PFSK-1 (cell line): ENCODE data around the gene CCDC106.
A peak's percentile ranks its signal among the peaks of the same experiment; 100 is the strongest.

Source experiments
- FOXP2 ChIP-seq: optimal IDR thresholded peaks from 2 replicates; pipeline ENCODE3; 2011; ENCODE audit warnings: borderline replicate concordance, control low read depth, inconsistent platforms; ENCODE audit not compliant: insufficient read depth; ENCODE audit errors: extremely low read length, extremely low read depth
- POLR2AphosphoS5 ChIP-seq: IDR thresholded peaks from 2 replicates; pipeline ENCODE4 v1.6.1; 2012; ENCODE audit warnings: low read depth, mild to moderate bottlenecking, control low read depth, low read length, moderate library complexity
- SIN3A ChIP-seq: IDR thresholded peaks from 2 replicates; pipeline ENCODE4 v1.6.1; 2012; ENCODE audit warnings: mild to moderate bottlenecking, low read length, moderate library complexity, borderline replicate concordance; ENCODE audit not compliant: insufficient read depth
- TAF1 ChIP-seq: IDR thresholded peaks from 2 replicates; pipeline ENCODE4 v1.6.1; 2012; ENCODE audit warnings: low read length, control low read depth, borderline replicate concordance; ENCODE audit not compliant: insufficient read depth
- TF ChIP-seq, protein P1 (sequence below), 2 experiments: IDR thresholded peaks; 2 replicates each; pipeline versions ENCODE4 v1.6.1 to v1.8.0; 2011 to 2012; ENCODE audit warnings: low read depth in 2 of 2, low read length in 2 of 2, control low read depth in 1 of 2, inconsistent platforms in 1 of 2, mild to moderate bottlenecking in 1 of 2, moderate library complexity in 1 of 2; ENCODE audit not compliant: insufficient read depth in 1 of 2

Gene CCDC106

GRCh38 chr19:55602104-55603001 is 45.7 kb upstream of the CCDC106 start:
- TF ChIP-seq FOXP2 (no peak), POLR2AphosphoS5 (no peak), SIN3A (no peak), TAF1 (no peak)
- TF ChIP-seq, protein P1, sequence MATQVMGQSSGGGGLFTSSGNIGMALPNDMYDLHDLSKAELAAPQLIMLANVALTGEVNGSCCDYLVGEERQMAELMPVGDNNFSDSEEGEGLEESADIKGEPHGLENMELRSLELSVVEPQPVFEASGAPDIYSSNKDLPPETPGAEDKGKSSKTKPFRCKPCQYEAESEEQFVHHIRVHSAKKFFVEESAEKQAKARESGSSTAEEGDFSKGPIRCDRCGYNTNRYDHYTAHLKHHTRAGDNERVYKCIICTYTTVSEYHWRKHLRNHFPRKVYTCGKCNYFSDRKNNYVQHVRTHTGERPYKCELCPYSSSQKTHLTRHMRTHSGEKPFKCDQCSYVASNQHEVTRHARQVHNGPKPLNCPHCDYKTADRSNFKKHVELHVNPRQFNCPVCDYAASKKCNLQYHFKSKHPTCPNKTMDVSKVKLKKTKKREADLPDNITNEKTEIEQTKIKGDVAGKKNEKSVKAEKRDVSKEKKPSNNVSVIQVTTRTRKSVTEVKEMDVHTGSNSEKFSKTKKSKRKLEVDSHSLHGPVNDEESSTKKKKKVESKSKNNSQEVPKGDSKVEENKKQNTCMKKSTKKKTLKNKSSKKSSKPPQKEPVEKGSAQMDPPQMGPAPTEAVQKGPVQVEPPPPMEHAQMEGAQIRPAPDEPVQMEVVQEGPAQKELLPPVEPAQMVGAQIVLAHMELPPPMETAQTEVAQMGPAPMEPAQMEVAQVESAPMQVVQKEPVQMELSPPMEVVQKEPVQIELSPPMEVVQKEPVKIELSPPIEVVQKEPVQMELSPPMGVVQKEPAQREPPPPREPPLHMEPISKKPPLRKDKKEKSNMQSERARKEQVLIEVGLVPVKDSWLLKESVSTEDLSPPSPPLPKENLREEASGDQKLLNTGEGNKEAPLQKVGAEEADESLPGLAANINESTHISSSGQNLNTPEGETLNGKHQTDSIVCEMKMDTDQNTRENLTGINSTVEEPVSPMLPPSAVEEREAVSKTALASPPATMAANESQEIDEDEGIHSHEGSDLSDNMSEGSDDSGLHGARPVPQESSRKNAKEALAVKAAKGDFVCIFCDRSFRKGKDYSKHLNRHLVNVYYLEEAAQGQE (IDR thresholded peaks at IDR 0.05; ENCODE audit: insufficient read depth in 1 of 2, low read depth in 2 of 2, low read length in 2 of 2): no peak

- TF ChIP-seq SIN3A (no peak), FOXP2 (no peak), TAF1 (no peak), POLR2AphosphoS5 (no peak)
- TF ChIP-seq, protein P1 (IDR thresholded peaks at IDR 0.05; ENCODE audit: insufficient read depth in 1 of 2, low read depth in 2 of 2, low read length in 2 of 2): no peak
Observed at GRCh38 chr19:55603115-55603514, 44.9 kb upstream of the CCDC106 start.

- TF ChIP-seq, protein P1 (IDR thresholded peaks at IDR 0.05; ENCODE audit: insufficient read depth in 1 of 2, low read depth in 2 of 2, low read length in 2 of 2): no peak
- no peak for TF ChIP-seq TAF1
Observed at GRCh38 chr19:55603581-55604292, 44.3 kb upstream of the CCDC106 start.

GRCh38 chr19:55605207-55605636 is 42.8 kb upstream of the CCDC106 start:
- TF ChIP-seq SIN3A: no peak
- peak; percentile 6 for TF ChIP-seq FOXP2

DNA sequence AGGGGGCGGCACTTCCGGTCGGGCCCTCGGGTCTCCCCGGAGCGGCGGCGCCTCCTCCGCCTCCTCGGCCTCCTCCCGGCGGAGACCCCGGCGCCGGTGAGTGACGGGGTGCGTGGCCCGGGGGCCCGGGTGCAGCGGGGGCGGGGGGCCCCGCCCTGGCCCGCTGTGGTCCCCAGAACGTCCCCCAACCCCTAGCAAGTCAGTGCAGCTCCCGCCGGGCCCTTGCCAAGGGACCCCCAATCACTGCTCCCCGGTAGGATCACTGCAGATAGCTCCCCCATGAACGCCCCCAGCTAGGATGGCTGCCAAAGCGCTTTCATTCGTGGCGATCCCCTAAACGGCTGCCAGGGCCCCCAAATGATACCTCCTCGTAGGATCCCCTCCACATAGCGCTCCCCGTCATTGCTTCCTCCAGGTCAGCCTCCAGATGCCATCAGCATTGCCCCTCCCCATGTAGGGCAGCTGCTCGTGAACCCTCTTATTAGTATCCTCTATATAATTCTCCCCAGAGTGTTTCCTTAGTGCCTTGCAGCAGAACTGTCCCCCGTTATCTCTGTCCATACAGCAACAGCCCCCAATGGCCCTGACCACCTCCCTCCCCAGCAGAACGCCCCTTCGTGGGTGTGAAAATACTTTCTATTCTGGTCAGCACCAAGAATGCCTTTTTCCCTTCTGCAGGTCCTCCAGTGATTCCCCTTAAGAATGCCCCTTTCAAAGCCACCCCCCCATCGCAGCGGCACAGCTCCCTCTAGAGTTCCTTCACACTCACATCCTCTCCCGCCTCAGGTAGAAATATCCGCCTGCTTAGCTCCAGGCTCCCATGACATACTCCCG is 42.2 kb upstream of the CCDC106 start, which contains the start of gene ZNF865:
Gene ZNF865 (plus strand): TSS at position 11 of the 834 bp plus-strand sequence. CDS start 7,972 bp downstream, outside the sequence.
- TF ChIP-seq FOXP2 (no peak), SIN3A (no peak), POLR2AphosphoS5 (no peak; the same call in 1 of the 2 replicates), TAF1 (no peak)
- TF ChIP-seq, protein P1 (IDR thresholded peaks at IDR 0.05; ENCODE audit: insufficient read depth in 1 of 2, low read depth in 2 of 2, low read length in 2 of 2): no peak
